ENCODE measurements around the gene PTMA. TPM values are rescaled to one million over a fixed set of nuclear protein-coding genes. Genes with fewer than 3 reads are reported as not detected.

Gene PTMA
- total RNA-seq, 1 experiment from 2014 or later = 2,164 TPM

GRCh38 chr2:231720292-231720986 is 12.1 kb downstream of the PTMA start:
- CTCF ChIA-PET = interaction anchor here (0.9 to 9.7 kb wide), 5 partner anchors 14 to 108 kb away, joined by 3 to 260 read pairs (median 4); no protein-coding TSS in a partner anchor
- no peak overlapping the region for H3K4me3 Mint-ChIP-seq
- no peaks in the 10 kb centered on the region for H3K36me3 Mint-ChIP-seq
- DNase-seq (ENCODE audit: low spot score) = no peak
- no peak for ATAC-seq
- POLR2A ChIA-PET = no interaction called here
- peaks cover 7% of the 10 kb centered on the region for H3K4me1 Mint-ChIP-seq
- H3K27me3 Mint-ChIP-seq (ENCODE audit: low read depth) = no peaks in the 10 kb centered on the region
- TF ChIP-seq AFF4 (CRISPR knock-in tag; IDR thresholded peaks at IDR 0.05; ENCODE audit: borderline replicate concordance) (no peak), ZNF317 (CRISPR knock-in tag; IDR thresholded peaks at IDR 0.05; ENCODE audit: borderline replicate concordance, low read depth) (no peak), ARID4B (CRISPR knock-in tag; IDR thresholded peaks at IDR 0.05; ENCODE audit: borderline replicate concordance) (no peak), ESRRA (CRISPR knock-in tag; IDR thresholded peaks at IDR 0.05; ENCODE audit: borderline replicate concordance) (no peak), SOX15 (CRISPR knock-in tag; IDR thresholded peaks at IDR 0.05) (no peak), IRF1 (CRISPR knock-in tag; IDR thresholded peaks at IDR 0.05) (no peak), ZNF532 (CRISPR knock-in tag; IDR thresholded peaks at IDR 0.05; ENCODE audit: borderline replicate concordance) (no peak), NFYB (CRISPR knock-in tag; conservative IDR thresholded peaks at IDR 0.05; ENCODE audit: low read depth) (no peak), ZNF281 (CRISPR knock-in tag; IDR thresholded peaks at IDR 0.05) (no peak), ATF2 (CRISPR knock-in tag; IDR thresholded peaks at IDR 0.05; ENCODE audit: borderline replicate concordance, low read depth) (no peak), MYBL2 (CRISPR knock-in tag; IDR thresholded peaks at IDR 0.05) (no peak), ZNF671 (CRISPR knock-in tag; IDR thresholded peaks at IDR 0.05) (no peak), FOXP4 (CRISPR knock-in tag; IDR thresholded peaks at IDR 0.05) (no peak), ETV6 (CRISPR knock-in tag; IDR thresholded peaks at IDR 0.05) (no peak), ZNF263 (CRISPR knock-in tag; IDR thresholded peaks at IDR 0.05; ENCODE audit: low read depth) (no peak), TEAD4 (CRISPR knock-in tag; IDR thresholded peaks at IDR 0.05) (no peak)
- no peaks in the 10 kb centered on the region for H3K9me3 Mint-ChIP-seq
- no peak overlapping the region for H3K27ac Mint-ChIP-seq

Data from WTC11 (cell line).